HPDE6-E6E7 (cell line): ENCODE measurements around the gene KIF1B.

Source experiments
- DNase-seq: peaks from one replicate; pipeline ENCODE4 v3.0.0; 2011; ENCODE audit warnings: missing footprints; ENCODE audit errors: extremely low spot score

The KIF1B gene

DNA sequence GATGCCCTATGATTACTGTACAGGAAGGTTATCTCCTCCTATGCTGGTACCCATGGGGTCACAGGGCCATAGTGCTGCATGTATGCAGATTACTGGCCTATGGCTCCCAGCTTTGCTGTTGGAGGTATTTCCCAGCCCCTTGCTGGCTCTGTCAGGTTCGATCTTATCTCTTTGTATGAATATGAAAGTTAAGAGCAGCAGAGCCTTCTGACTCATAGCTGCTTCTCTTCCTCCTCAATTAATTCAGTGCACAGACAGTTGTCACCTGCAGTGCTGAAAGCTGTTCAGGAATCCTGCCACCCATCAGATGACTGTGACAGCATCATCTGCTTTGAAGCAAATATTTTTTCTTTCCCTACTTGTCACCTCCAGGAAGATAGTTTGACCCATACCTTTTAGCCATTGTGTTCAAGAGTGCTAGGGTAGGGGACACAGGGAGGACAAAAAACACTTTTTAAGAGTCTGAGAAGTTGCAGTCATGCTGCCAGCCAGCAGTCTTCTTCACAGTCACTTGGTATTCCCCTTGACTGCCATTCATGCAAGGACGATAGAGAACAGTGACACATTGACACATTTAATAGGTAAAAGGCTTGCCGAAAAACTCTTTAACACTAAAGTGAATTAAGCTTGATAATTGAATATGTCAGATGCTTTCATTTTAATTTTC is 73.1 kb downstream of the KIF1B start:
- no peak for DNase-seq

DNA sequence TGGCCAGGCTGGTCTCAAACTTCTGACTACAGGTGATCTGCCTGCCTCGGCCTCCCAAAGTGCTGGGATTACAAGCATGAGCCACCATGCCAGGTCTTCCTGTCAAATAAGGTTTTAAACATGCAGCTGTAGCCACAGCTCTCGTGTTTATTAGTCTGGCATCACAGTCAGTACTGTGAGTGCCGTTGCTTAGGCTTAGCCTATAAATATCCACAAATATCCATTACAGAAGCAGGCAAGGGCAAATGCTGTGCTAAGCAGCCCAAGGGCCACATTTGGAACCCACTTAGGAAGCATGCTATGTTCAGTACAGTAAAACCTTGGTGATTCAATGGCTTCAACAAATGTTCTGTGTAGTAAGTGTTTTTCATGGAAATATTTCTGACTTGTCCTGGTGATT is 75.9 kb downstream of the KIF1B start:
- no peak for DNase-seq

DNA sequence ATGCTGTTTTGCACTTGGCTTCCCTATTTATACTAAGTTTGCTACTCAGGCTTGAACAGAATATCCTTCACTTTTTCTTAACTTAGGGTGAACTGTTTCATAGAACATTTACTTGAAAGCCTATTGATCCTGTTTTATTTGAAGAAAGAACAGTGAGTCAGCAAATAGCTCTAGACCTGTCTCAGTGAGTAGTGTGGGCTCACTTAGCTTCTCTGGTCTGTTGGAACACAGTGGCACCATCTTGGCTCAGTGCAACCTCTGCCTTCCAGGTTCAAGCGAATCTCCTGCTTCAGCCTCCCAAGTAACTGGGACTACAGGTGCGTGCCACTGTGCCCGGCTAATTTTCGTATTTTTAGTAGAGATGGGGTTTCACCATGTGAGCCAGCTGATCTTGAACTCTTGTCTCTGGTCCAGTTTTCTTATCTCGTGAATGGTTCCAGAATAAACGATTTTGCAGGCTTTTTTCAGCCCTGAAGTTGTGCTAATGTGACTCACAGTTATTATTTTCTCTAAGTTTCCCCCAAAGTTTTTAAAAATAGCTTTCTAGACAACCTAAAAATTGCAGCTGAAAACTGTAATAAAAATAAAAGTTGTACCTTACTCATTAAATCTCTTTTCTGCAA is 76.8 kb downstream of the KIF1B start:
- DNase-seq, result no peak

DNA sequence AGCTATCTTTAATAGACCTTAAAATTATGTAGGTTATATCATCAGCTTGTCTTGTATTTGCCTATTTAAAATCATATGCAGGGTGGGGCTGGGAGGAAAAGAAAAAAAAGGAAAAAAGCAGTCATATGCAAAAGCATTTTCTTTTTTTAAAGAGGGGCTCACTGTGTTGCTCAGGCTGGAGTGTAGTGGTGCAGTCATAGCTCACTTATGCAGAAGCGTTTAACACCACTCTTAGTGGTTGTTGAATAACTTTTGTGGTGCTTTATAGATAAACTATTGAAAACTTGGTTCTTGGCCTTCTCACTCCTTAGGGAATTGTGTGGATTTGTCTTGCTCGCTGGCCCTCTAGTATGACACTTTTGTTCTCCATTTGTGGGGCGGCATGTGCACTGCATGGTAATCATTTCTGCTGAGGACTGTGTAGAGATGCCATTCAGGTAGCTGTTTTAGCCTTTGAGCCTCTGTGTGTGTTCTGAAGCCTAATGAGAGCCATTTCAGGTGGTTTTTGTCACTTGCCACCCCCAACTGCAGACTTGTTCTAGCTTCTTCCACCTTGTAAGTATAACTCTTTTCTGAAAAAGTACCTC is 77.8 kb downstream of the KIF1B start:
- no peak for DNase-seq

DNA sequence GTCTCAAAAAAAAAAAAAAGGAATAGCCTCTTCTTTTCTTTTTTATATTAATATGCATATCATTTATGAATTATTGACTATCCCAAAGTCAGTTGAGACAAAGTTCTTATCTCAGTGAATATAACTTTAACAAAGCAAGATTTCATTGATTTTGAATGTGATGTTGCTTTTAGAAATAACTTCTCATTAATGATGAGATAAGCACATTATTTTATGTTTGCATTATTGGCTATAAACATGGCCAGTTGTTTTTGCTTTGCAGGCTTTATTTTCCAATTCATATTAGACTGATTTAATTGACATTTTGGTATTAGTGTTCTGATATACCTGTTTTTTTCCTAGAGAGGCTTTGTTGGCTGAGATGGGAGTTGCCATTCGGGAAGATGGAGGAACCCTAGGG is 81.3 kb downstream of the KIF1B start:
- DNase-seq, result no peak

DNA sequence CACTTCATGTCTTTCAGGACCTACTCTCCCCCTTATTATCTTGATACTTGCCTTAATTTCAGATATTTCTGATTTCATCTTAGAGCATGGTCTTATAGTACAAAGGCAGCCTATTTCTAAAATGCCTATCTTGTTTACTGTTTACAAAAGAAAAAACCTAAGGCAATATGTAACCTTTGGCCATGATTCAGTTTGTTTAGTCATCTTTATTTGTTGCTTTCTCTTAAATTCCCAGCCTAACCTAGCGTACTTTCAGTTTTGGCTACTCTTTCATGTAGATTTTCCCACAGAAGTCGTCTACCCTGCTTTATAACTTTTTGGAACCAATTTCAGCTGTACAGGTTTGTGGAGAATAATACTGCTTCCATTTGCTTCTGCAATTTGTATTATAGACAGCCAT is 81.8 kb downstream of the KIF1B start:
- DNase-seq, result no peak

DNA sequence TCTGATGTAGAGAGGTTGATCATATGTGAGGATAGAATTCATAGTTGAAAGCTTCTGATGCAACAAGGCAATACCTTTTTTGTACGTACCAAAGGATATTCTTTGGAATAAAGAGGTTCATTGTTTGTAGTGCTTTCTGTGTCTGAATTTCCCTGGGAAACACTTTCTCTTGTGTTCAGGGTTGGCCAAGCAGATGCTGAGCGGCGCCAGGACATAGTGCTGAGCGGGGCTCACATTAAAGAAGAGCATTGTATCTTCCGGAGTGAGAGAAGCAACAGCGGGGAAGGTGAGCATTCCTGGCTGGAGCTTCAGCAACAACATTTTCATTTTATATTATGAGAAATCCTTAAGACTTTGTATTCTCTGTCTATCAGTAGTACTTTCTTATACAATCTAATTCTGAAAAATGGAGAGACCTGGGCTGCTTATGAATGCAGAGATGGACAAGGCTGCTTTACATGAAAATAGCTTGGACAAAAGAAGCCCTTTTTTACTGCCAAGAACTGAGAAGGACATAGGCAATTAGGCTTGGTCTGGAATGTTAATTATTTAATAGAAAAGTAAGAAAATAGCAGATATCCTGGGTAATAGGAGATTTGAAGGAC is 85.2 kb downstream of the KIF1B start:
- no peak for DNase-seq

DNA sequence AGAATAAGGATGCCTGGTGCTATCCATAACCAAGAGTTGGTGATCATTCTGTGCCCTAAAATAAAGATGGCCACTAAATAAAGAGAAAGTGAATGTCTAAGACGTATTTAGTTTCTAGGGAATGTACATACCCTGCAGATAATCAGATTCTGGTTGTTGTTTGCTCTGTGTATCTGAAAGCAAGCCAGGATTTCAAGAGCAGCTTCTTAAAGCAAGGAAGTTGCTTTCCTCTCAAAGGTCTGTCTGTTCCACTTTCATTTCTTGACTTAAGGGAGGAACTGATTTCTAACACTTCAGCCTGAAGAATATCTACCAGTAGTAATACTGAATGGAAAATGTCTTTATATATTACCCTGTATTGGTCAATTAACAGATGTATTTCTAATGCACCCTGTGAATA is 88.8 kb downstream of the KIF1B start:
- no peak for DNase-seq

DNA sequence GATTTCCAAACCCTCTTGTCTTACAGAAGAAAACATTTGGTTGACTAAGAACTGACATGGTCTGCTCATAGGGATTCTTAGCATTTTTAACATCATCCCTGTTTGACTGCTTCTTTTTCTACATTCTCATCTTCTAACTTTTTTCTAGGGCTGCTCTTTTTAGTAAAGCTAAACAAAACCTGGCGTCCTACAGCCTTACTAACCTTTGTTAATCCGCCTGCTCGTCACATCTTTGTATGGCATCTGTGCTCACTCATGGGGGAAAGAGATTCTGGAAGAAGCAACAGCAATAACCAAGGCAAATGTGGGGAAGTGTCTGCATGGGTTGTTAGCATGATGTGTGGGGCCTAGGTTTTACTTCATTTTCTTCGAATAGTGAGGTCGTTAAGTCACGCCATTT is 92.0 kb downstream of the KIF1B start:
- no peak for DNase-seq

DNA sequence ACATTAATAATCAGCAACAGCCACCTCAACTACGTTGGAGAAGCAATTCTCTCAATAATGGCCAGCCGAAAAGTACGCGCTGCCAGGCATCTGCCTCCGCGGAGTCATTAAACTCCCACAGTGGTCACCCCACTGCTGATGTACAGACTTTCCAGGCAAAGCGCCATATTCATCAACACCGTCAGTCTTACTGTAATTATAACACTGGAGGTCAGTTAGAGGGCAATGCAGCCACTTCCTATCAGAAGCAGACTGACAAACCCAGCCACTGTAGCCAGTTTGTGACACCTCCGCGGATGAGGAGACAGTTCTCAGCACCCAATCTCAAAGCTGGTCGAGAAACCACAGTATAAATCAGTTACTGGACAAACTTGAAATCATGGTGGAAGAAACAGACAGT is 93.9 kb downstream of the KIF1B start:
- no peak for DNase-seq

DNA sequence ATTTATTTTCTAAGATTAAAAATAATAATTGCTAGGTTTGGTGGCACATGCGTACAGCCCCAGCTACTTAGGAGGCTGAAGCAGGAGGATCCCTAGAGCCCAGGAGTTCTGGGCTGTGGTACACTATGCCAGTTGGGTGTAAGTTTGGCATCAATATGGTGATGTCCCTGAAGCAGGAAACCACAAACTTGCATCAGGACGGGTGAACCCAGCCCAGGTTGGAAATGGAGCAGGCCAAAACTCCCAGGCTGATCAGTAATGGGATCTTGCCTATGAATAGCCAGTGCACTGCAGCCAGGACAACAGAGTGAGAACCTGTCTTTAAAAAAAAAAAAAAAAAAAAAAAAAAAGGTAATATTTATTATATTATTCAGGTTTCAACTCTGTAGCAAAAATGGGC is 96.1 kb downstream of the KIF1B start:
- no peak for DNase-seq

DNA sequence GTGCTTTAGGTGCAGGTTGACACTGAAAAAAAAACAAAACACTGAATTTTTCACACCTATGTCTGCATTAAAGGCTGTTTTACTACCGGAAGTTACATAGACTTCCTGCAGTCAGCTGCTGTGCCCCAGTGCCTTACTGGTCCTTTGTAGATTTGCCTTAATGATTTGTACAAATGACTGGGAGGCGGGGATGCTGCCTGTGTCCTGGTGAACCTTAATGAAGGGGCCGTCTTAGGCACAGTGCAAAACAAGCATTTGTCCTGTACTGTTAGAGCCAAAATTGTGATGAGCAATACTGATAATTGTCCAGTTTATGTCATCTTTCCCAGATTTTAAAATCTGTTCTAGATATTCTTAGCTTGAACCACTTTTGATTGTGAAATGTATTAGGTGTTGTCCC is 97.6 kb downstream of the KIF1B start:
- no peak for DNase-seq

DNA sequence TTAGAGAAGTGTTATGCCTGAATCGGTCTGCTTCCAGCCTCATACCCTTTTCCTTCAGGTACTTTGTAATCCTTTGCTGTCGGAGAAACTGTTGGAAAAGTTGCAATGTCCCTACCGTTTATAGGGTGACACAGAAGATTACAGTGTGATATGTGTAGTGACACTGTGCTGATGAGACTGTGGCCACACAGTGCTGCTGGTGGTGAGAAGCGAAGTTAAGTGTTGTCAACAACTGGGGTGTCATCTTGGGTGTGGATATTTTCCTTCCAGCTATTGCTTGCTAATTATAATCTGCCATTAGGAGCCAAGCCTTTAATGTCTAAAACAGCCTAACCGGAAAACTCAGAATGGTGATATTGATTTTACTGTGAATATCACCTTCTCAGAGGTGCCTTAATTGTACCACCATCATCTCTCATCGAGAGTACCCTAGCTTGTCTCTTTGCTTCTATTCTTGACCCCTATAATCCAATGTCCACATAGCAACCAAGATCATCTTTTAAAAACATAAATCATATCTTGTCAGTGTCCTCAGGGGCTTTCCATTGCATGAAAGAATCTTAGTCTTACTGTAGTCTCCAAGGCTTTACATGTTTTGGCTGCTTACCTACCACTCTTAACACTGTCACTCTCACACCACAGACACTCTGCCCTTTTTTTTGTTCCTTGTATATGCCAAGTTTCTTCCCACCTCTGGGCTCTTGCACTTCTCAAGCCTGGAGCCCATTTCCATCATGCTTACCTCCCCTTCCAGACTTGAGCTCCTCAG is 99.1 kb downstream of the KIF1B start:
- no peak for DNase-seq

DNA sequence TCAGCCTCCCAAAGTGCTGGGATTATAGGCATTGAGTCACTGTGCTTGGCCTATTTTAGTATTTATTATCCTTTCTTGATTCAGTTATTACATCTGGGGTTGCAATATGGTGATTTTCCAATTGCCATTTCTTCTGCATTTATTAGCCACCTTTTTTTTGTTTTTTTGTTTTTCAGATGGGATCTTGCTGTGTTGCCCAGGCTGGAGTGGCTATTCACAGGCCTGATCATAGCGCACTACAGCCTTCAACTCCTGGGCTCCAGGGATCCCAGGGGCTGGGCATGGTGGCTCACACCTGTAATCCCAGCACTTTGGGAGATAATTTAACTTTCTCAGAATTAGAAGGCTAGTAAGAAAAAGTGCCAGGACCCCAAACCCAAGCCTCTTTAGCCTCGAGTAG is 106.4 kb downstream of the KIF1B start:
- no peak for DNase-seq

DNA sequence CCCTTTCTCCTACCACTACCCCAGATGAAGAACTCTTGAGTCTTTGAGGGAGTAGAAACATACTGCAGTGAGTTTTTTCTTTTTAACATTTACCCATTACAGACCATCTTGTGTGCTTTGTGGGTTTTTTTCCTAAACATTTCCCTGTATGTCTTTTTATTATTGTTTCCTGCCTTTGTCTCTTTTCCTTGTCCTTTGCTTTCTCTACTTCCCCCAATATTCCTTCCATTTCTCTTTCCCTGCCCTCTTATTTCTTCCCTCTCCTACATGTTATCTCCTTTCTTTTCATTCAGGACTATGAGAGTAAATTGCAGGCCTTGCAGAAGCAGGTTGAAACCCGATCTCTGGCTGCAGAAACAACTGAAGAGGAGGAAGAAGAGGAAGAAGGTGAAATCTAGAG is 109.4 kb downstream of the KIF1B start:
- DNase-seq, result no peak

DNA sequence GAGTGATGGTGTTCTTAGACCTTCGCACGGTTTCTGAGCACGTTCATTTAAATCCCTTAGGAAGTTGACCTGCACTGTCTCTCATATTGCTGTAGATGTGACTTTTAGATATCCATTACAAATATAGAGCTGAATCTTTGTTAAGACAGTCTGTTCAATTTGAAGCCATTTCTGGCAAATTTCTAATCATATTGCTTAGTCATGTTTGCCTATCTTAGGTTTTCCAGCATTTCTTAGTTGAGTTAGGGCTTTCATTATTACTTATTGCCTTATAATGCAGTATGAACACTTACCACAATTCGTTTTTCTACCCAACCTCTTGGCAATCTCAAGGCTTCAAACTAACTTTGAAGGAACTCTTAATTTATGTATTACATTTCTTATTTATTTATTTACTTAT is 110.0 kb downstream of the KIF1B start:
- no peak for DNase-seq

DNA sequence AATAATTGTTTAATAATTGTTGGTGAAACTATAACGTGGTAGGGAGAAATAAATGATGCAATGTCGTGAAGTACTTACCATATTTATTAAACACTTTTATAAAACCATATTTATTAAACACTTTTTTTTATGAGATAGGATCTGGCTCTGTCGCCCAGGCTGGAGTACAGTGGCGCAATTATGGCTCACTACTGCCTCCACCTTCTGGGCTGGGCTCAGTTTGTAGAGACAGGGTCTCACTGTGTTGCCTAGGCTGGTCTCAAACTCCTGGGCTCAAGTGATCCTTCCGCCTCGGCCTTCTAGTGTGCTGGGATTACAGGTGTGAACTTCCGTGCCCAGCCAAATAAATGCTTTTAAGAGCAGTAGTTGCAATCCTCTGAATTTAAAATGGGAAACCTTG is 112.5 kb downstream of the KIF1B start:
- no peak for DNase-seq

DNA sequence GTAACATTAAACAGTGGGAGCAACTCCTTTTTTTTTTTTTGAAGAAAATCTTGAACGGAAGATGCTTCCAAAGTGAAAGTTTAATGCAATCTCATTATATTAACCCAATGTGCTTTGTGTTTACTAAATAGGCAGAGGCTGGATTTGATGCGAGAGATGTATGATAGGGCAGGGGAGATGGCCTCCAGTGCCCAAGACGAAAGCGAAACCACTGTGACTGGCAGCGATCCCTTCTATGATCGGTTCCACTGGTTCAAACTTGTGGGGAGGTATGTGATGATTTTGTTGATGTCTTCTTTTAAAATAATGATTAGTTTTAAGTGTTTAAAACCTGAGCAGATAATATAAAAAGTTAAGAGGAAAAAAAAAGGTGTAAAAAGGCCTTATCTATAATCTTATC is 114.3 kb downstream of the KIF1B start:
- DNase-seq, result no peak

DNA sequence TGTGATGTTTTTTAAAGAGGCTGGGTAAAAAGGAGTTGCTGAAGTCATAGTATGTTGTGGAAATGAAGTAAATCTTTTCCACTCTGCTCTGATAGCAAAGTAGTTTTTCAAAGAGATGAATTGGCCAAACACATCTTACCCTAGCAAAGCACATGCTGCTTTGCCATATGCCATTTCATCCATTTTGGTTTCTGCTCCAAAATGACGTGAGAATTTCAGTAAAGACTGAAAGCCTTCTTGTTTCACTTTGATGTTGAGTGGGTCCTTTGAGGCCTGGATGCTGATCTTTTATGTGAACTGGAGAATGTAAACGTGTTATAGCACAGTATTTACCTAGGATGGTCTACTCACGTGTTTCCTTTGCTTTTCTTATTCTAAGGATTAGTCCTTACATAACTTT is 115.2 kb downstream of the KIF1B start:
- no peak for DNase-seq

DNA sequence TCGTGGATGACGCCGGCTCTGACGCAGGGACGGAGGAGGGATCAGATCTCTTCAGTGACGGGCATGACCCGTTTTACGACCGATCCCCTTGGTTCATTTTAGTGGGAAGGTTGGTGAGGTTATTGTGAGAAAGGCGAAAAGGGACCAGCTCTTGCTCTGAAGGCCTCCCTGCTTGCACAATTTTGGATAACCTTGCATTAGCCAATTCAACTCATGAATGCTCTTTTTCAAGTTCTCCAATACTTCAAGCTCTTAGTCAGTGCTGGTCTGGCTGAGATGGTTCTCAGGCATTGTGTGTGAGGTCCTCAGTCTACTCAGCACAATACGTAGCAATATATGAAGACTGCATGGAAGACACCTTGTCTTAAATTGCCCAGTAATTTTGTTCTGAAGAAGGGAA is 115.9 kb downstream of the KIF1B start:
- DNase-seq, result no peak

DNA sequence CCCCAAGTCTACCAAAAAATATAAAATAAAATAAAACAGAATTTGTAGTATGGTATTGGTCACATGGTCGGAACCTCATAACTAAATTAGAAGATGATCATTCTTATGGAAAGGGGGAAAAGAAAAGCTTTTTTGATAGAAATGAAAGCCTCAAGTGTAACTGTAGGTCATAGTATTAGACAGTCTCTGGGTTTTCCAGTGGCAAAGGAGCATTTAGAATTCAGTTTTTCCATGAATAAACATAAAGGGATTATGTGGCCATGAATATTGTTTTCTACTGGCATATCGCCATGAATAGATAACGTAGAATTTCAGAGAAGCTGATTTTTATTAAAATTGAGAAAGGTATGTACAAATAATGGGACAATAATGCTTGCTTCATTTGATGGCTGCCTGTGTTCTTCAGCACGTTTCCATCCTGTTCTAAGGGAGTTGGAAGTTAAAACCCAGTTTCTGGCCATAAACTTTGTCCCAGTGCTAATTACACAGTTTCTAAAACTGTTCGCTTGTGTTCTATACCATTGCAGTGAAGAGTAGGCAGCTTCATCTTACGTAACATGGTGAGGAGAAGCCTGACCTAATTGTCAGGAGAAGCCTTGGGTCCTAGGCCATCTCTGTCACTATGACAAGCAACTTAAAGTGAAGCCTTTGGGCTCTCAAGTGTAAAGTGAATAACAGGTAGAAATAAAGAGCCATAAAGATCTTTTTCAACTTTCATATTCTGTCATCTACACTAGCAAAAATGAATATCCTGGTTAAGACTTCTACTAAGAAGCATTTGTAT is 118.0 kb downstream of the KIF1B start:
- DNase-seq, result no peak

DNA sequence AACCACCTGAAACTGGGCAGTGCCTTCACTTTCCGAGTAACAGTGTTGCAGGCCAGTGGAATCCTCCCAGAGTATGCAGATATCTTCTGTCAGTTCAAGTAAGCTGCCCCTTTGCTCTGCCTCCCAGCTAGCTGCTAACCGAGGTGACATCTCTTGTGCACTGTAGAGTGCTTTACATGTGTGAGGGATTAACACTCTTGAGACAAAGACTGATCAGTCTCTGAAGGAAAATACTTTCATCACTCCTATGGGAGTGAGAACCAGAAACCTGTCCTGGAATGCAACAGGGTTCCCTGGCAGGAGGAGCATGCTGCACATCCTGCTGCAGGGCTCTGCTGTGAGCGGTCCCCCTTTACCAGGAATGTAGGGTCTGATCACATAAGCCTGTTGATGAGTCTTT is 127.1 kb downstream of the KIF1B start:
- DNase-seq, result no peak
